Adrenal gland (tissue), 5 donors: ENCODE measurements around the gene KCNK10.

Source experiments
- CTCF ChIP-seq, 6 experiments: fragments of 450-650 bp in 4 of 6; fragments of 200-600 bp in 2 of 6; sonication (generic) in 1 of 6; IDR thresholded peaks; 1 replicate in 5 of 6; 2 replicates in 1 of 6; pipeline versions ENCODE4 v1.5.1 to v1.8.0; 2016 to 2021; ENCODE audit warnings: antibody characterized with exemption in 6 of 6, mild to moderate bottlenecking in 2 of 6, moderate library complexity in 1 of 6
- POLR2A ChIP-seq, 2 donors: fragments of 450-650 bp; IDR thresholded peaks; one replicate each; pipeline ENCODE4 v1.6.1; 2017; ENCODE audit warnings: antibody characterized with exemption in 2 of 2, mild to moderate bottlenecking in 2 of 2, moderate library complexity in 1 of 2
- donor health status: DM: no; HTN: no; CAD: no.

- TF ChIP-seq CTCF (IDR thresholded peaks at IDR 0.05) (no peak), POLR2A (IDR thresholded peaks at IDR 0.05) (no peak)
Measured at GRCh38 chr14:88191605-88192004, 131.5 kb downstream of the KCNK10 start.
